Pericardium fibroblast (primary cell): ENCODE measurements around the gene RNASE1. TPM values are rescaled to one million over a fixed set of nuclear protein-coding genes. Genes with fewer than 3 reads are reported as not detected.

ENCODE experiments used
- total RNA-seq: library from RNA; depleted of rRNA; stranded (reverse); fragments of >200 nt; gene quantifications from 2 replicates; pipeline ENCODE4 v1.2.3, GENCODE V29; 2015

RNASE1 gene
- total RNA-seq: 1.3 TPM in 1 of 2 replicates, not detected in the other

DNA sequence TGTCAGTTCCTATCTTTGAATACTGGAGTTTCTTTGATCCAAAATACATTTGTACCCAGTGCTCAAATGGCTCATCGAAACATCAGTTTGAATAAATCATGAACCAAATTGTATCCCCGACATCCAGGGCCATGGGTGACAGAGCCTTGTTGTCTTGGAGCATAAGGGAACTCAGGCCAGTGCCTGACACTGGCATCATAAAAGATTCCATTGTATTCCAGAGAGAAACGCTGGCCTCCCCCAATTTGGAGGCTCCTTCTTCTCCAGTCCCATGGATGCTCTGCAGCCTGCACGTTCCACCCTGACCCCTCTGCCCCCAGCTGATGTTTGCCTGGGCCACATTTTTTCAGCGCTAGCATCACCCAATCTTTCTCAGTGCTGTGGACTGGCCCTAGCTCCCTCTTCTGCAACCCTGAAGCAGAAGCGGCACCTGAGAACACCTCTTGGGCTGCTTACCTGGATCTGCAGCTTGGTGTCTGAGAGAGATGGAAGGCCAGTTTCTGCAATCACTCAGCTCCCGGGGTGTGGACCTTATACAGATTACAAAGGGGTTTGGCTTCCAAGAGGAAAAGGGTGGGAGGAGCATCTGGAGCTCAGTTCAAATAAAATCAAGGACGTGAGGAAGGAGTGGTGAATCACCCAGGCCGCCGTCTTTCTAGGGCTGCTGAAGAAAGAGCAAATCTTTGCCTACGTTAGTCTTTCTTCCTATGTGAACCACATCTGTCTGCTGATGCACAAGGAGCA, at the start of gene RNASE1:
RNASE1 (minus strand) TSS at position 504 of the 744 bp plus-strand sequence. CDS start 776 bp downstream, outside the sequence.

Other genes with a start within 250 kb of the RNASE1 start
- gene RNASE9, start 241.8 kb downstream of the RNASE1 start, total RNA-seq: not detected in 2 replicates
- not detected in 2 replicates for gene RNASE11, start 214.8 kb downstream of the RNASE1 start, total RNA-seq
- not detected in 2 replicates for gene RNASE12, start 211.5 kb downstream of the RNASE1 start, total RNA-seq
- gene OR6S1, start 161.2 kb downstream of the RNASE1 start, total RNA-seq: not detected in 2 replicates
- gene RNASE4, start 118.3 kb downstream of the RNASE1 start, total RNA-seq: 56.5 and 57.9 TPM in 2 replicates
- gene ANG, start 114.1 kb downstream of the RNASE1 start, total RNA-seq: 12.3 and 12.8 TPM in 2 replicates
- not detected in 2 replicates for gene EDDM3A, start 57.0 kb downstream of the RNASE1 start, total RNA-seq
- not detected in 2 replicates for gene EDDM3B, start 34.4 kb downstream of the RNASE1 start, total RNA-seq
- not detected in 2 replicates for gene RNASE6, start 21.6 kb downstream of the RNASE1 start, total RNA-seq
- gene RNASE3, start 88.5 kb upstream of the RNASE1 start, total RNA-seq: not detected in 2 replicates
- not detected in 2 replicates for gene RNASE2, start 152.6 kb upstream of the RNASE1 start, total RNA-seq
- 62.7 and 74.7 TPM in 2 replicates for gene METTL17, start 187.1 kb upstream of the RNASE1 start, total RNA-seq
- gene SLC39A2, start 196.4 kb upstream of the RNASE1 start, total RNA-seq: not detected in 2 replicates
- 26.8 and 27.2 TPM in 2 replicates for gene NDRG2, start 222.2 kb upstream of the RNASE1 start, total RNA-seq
- gene TPPP2, start 227.4 kb upstream of the RNASE1 start, total RNA-seq: not detected in 2 replicates
- not detected in 2 replicates for gene RNASE13, start 232.0 kb upstream of the RNASE1 start, total RNA-seq
- gene RNASE7, start 239.5 kb upstream of the RNASE1 start, total RNA-seq: not detected in 2 replicates